ENCODE measurements around the gene GREM1.

DNA sequence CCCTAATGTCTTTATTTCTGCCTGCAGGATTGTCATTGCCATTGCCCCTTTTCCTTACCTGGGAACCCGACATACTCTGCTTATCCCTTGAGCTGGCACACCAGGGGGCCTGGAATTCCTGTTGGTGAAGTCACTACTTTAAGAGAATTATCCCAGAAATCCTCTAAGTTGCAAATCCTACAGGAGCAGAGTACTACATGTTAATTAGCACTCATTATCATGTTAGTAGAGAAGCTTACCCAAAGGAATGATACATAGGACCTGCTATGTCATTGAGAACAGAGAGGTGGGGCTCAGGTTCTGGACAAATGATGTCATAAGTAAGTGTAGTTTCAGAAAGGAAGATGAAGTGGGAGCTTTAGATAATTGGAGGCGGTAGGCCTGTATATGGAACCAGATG, 48.9 kb upstream of the GREM1 start:
- TF ChIP-seq, protein P1, sequence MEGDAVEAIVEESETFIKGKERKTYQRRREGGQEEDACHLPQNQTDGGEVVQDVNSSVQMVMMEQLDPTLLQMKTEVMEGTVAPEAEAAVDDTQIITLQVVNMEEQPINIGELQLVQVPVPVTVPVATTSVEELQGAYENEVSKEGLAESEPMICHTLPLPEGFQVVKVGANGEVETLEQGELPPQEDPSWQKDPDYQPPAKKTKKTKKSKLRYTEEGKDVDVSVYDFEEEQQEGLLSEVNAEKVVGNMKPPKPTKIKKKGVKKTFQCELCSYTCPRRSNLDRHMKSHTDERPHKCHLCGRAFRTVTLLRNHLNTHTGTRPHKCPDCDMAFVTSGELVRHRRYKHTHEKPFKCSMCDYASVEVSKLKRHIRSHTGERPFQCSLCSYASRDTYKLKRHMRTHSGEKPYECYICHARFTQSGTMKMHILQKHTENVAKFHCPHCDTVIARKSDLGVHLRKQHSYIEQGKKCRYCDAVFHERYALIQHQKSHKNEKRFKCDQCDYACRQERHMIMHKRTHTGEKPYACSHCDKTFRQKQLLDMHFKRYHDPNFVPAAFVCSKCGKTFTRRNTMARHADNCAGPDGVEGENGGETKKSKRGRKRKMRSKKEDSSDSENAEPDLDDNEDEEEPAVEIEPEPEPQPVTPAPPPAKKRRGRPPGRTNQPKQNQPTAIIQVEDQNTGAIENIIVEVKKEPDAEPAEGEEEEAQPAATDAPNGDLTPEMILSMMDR (IDR thresholded peaks at IDR 0.05; ENCODE audit: low read length), result no peak
- TF ChIP-seq EZH2phosphoT487 (IDR thresholded peaks at IDR 0.05; ENCODE audit: low read length) (no peak), EZH2 (optimal IDR thresholded peaks at IDR 0.05; ENCODE audit: low read depth, low read length) (no peak)
